GM18502 (cell line): Measurements from ENCODE around the gene ARMC5.

Experiments
- ATAC-seq: cut with Tn5 transposase; IDR thresholded peaks from one replicate; pipeline ENCODE4 v1.9.1; 2021; ENCODE audit warnings: mild to moderate bottlenecking; ENCODE audit not compliant: unreplicated experiment, poor library complexity

Gene ARMC5

GRCh38 chr16:31461201-31461920 is 2.1 kb downstream of the ARMC5 start:
- no peak for ATAC-seq

DNA sequence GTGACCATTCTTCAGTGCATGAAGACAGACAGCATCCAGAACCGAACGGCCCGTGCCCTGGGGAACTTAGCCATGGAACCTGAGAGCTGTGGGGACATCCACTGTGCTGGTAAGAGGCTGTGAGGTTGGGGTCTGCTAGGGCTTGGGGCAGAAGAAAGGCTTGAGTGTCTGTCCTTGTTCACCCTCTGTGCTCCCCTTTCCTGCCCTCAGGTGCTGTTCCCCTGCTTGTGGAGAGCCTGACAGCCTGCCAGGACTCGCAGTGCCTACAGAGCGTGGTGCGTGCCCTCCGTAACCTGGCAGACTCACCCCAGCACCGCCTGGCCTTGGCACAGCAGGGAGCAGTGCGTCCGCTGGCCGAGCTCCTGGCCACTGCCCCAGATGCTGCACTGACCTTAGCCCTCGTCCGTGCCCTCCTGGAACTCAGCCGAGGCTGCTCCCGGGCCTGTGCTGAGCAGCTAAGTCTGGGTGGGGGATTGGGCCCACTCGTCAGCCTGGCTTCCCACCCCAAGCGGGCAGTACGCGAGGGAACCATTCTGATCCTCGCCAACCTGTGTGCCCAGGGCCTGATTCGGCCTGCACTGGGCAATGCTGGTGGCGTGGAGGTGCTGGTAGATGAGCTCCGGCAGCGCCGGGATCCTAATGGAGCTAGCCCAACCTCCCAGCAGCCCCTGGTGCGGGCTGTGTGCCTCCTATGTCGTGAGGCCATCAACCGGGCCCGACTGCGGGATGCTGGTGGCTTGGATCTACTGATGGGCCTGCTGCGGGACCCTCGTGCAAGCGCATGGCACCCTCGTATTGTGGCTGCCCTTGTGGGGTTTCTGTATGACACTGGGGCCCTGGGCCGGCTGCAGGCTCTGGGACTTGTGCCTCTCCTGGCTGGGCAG is 2.9 kb downstream of the ARMC5 start:
- ATAC-seq, result no peak

GRCh38 chr16:31464348-31464769 is 5.1 kb downstream of the ARMC5 start:
- ATAC-seq, result no peak

- ATAC-seq, result no peak
Measured at GRCh38 chr16:31464781-31465260, 5.5 kb downstream of the ARMC5 start.

DNA sequence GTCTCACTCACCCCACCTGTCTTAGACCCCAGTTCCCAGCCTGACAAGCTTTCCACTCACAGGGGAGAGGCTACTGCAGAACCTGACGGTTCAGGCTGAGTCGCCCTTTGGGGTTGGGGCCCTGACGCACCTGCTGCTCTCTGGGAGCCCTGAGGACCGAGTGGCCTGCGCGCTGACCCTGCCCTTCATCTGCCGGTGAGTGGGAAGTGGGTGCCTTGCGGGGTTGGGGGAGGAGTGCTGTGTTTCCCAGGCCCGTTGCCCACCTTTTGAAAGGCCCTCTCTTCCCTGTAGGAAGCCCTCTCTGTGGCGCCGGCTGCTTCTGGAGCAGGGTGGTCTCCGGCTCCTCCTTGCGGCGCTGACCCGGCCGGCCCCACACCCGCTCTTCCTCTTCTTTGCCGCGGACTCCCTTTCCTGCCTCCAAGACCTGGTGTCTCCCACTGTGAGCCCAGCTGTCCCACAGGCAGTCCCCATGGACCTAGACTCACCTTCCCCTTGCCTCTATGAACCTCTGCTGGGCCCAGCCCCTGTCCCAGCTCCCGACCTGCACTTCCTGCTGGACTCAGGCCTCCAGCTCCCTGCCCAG is 6.6 kb downstream of the ARMC5 start:
- ATAC-seq, result no peak

DNA sequence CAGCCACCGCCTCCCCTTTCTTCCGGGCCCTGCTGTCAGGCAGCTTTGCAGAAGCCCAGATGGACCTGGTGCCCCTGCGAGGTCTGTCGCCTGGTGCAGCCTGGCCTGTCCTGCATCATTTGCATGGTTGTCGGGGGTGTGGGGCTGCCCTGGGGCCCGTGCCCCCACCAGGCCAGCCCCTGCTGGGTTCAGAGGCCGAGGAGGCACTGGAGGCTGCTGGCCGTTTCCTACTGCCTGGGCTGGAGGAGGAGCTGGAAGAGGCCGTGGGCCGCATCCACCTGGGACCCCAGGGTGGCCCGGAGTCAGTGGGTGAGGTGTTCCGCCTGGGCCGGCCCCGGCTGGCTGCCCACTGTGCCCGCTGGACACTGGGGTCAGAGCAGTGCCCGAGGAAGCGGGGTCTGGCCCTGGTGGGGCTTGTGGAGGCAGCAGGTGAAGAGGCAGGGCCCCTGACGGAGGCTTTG is 7.1 kb downstream of the ARMC5 start:
- no peak for ATAC-seq

DNA sequence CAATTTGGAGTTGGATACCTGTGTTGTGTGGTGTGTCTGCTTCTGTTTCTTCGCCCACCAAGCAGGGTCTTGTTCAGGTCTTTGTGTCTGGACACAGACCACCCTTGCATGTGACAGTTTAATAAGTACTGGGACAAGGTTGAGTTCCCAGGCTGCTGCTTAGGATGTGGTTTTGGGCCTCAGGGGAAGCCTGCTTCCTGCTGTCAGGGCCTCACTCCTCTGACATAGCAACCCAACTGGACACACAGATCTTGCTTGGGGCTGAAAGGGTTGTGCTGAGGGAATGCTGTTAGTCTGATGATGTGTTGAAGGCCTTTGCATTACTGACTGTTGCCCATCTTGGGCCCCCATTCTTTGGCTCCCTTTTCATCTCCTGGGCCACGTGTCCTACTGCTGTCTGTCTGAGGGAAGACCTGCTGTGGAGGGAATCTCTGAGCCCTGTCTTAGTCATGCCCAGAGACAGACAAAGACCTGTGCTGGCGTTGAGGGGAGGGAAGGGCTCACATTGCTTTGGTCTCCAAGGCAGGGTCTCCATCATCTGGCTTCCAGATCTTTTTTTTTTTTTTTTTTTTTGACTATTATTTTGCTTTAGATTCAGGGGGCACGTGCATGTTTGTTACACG is 8.0 kb downstream of the ARMC5 start:
- ATAC-seq, result no peak

GRCh38 chr16:31467858-31468257 is 8.6 kb downstream of the ARMC5 start:
- ATAC-seq, result no peak

DNA sequence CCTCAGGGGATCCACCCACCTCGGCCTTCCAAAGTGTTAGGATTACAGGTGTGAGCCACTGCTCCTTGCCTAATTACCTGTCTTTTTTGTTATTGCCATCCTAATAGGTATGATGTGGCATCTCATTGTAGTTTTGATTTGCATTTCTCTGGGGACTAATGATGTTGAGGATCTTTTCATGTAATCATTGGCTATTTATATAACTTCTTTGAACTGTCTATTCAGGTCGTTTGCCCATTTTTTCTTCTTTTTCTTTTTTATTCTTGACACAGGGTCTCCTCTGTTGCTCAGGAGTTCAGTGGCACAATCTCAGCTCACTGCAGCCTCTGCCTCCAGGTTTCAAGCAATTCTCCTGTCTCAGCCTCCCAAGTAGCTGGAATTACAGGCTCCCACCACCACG is 11.3 kb downstream of the ARMC5 start:
- no peak for ATAC-seq

- no peak for ATAC-seq
Measured at GRCh38 chr16:31471241-31471874, 12.1 kb downstream of the ARMC5 start.

DNA sequence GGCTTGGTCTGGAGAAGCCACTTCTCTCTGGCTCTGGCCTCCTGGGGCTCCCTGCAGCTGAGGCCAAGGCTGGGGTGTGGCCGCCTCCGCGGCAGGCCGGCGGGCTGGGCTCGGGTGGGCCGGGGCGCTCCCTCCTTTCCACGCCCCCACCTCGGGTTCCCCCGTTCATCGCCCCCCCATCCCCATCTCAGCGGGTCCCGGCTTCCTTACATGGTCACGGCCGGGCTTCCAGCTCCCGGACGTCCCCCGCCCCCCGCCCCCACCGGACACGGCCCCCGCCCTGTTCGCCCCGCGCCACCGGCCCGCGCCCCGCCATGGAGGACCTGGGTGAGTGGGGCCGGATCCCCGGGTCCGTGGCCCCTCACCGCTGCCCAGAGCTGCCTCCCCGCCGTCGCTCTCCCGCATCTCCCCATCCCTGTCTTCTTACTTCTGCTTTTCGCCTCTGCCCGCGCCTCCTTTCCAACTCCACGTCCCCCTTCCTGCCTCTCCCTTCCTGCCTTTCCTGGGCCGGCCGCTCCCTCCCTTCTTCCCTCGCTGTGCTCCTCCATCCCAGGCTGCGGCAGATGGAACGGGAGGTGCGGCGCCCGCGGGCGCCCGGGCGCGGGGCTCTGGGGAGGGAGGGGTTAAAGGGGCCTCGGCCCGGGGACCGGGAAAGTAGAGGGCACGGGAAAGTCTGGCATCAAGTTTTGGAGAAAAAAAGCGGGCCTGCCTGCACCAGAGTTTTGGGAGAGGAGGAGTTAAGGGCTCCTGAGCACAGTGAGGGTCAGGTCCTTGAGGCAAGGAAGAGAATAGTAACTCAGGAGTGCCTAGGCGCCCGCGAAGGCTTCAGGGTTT is 12.8 kb downstream of the ARMC5 start, which contains the start of gene TGFB1I1:
TSS of gene TGFB1I1 (plus strand) at position 278 of the 834 bp plus-strand sequence. CDS start at position 315, 37 bp downstream.
- no peak for ATAC-seq

- peak; percentile 45 for ATAC-seq
Measured at GRCh38 chr16:31472709-31473203, 13.5 kb downstream of the ARMC5 start.

DNA sequence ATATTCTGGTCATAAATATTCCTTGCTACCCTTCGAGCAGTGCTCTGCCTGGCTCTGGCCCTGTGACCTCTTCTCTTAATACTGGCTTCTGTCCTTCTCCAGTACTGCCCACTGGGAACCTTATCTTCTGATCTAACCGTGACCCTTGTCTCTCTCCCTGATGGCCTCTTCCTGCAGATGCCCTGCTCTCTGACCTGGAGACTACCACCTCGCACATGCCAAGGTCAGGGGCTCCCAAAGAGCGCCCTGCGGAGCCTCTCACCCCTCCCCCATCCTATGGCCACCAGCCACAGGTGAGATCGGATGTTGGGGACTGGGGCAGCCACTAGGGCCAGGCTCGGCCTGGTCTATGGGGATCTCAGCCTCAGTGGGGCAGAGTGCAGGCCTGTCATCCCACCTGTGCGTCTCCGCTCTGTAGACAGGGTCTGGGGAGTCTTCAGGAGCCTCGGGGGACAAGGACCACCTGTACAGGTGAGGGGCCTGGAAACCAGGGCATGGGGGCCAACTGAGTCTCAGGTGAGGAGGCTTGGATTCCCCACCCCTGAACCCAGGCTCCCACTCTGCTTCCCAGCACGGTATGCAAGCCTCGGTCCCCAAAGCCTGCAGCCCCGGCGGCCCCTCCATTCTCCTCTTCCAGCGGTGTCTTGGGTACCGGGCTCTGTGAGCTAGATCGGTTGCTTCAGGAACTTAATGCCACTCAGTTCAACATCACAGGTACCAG is 14.1 kb downstream of the ARMC5 start:
- ATAC-seq, result no peak

- no peak for ATAC-seq
Measured at GRCh38 chr16:31474173-31474714, 14.9 kb downstream of the ARMC5 start.

DNA sequence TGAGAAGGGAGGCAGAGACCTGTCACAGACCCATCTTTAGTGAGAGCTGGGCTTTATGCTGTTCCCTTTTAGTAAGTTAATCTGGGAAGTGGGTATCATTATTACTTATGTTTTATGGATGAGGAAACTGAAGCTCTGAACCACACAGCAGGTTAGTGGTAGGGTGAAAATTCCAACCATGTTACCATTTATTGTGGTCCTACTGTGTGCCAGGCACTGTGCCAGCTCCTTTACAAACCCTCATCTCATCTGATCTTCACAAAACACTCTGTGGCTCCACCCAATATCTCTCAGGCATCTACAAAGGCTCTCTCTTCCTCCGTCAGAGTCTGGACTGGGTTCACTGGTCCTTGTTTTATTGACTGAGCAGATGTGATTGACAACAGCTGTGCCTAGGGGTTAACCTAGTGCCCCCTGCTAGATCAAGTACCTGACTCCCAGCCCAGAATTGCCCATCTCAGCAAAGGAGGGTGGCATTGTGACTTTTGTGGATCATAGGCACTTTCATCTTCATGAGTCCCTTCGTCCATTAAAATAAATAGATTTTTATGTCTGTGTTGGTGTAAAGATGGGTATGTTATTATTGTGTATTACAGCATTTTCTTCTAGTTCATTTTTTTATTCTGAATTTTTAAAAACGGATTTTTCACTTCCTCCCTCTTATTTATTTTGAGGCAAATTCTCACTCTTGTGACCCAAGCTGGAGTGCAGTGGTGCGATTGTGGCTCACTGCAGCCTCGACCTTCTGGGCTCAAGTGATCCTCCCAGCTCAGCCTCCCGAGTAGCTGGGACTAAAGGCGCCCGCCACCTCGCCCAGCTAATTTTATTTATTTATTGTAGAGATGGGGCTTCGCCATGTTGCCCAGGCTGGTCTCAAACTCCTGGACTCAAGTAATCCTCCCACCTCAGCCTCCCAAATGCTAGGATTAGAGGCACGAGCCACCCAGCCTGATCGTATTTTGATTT is 15.8 kb downstream of the ARMC5 start:
- ATAC-seq, result no peak

- no peak for ATAC-seq
Measured at GRCh38 chr16:31475946-31476302, 16.6 kb downstream of the ARMC5 start.
